SH-SY5Y (cell line): ENCODE measurements around the gene PIBF1.

Source experiments
- GATA2 ChIP-seq: IDR thresholded peaks from 2 replicates; pipeline ENCODE4 v1.6.1; 2011; ENCODE audit warnings: mild to moderate bottlenecking, low read depth, low read length
- GATA3 ChIP-seq: IDR thresholded peaks from 2 replicates; pipeline ENCODE4 v1.6.1; 2011; ENCODE audit warnings: low read depth, mild to moderate bottlenecking, low read length, moderate library complexity

DNA sequence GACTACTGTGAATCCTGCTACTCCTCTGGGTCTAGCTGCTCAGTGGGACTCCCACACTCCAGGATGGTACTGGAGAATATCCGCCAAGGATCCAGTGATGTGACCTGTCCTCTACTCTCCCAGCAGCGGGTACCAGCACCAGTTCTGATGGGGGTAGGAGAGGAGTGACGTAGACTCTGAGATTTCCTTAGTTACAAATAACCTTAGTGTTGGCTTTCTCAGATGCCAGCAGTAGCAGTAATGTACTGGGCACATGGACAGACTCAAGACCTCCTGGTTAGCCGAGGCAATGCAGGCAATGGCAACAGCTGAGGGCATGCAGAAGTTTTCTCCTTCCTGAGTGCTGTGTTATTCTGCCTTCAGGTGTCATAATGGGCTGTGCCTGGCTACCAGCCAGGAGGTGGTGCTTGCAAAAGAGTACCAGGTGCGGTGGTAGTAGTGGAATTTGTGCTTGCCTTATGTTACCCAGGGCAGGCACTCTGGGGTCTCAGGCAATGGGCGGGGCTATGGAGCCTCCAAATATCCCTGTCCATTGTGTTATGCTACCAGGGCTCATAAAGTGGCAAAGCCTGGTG is 171.5 kb downstream of the PIBF1 start:
- no peak for TF ChIP-seq GATA2
- no peak for TF ChIP-seq GATA3
